A673 (cell line): ENCODE data around the gene UBE2J1. TPM values are rescaled to one million over a fixed set of nuclear protein-coding genes. Genes with fewer than 3 reads are reported as not detected.

Experiments
- BruUV-seq: library from RNA; stranded (reverse); fragments of 400-500 nt; replicated peaks from 2 replicates; lab custom pipeline; 2021; lab: Mats Ljungman, UMichigan
- CTCF ChIA-PET: fragments of 300-600 bp; sonication (Branson Sonifier 250); formaldehyde crosslinking; loops from one replicate; lab custom pipeline; 2022; ENCODE audit warnings: antibody characterized with exemption; lab: Charles Lee
- POLR2A ChIA-PET: fragments of 300-600 bp; sonication (Branson Sonifier 250); formaldehyde crosslinking; loops from one replicate; lab custom pipeline; 2022; ENCODE audit warnings: antibody characterized with exemption; ENCODE audit not compliant: low non-redundant PET; lab: Charles Lee
- DNase-seq: peaks from one replicate; pipeline ENCODE4 v3.0.0-alpha.2; 2015; ENCODE audit warnings: low spot score
- H3K27ac ChIP-seq: fragments of 200-600 bp; sonication (generic); 2 replicates; pipeline ENCODE4 v1.5.1; 2016; ENCODE audit warnings: mixed run types, low read depth, mild to moderate bottlenecking, mixed read lengths, antibody characterized with exemption, low read length; ENCODE audit not compliant: poor library complexity, severe bottlenecking
- H3K27me3 ChIP-seq: fragments of 200-600 bp; sonication (generic); replicated peaks from 2 replicates; pipeline ENCODE4 v1.6.1; 2017; ENCODE audit warnings: mixed run types, low read depth, mild to moderate bottlenecking, mixed read lengths, antibody characterized with exemption, low read length; ENCODE audit not compliant: insufficient read depth, poor library complexity
- H3K36me3 ChIP-seq: fragments of 200-600 bp; sonication (generic); 2 replicates; pipeline ENCODE4 v1.6.1; 2016; ENCODE audit warnings: mixed run types, mild to moderate bottlenecking, mixed read lengths, antibody characterized with exemption, low read length; ENCODE audit not compliant: insufficient read depth, poor library complexity, severe bottlenecking
- H3K4me1 ChIP-seq: fragments of 200-600 bp; sonication (generic); 2 replicates; pipeline ENCODE4 v1.6.1; 2017; ENCODE audit warnings: mixed run types, mild to moderate bottlenecking, mixed read lengths, antibody characterized with exemption, low read length; ENCODE audit not compliant: insufficient read depth, poor library complexity, severe bottlenecking
- H3K4me3 ChIP-seq: fragments of 200-600 bp; sonication (generic); 2 replicates; pipeline ENCODE4 v1.5.1; 2016; ENCODE audit warnings: low read depth, mixed run types, mild to moderate bottlenecking, mixed read lengths, low read length; ENCODE audit not compliant: poor library complexity, severe bottlenecking
- H3K9me3 ChIP-seq: fragments of 200-600 bp; sonication (generic); 2 replicates; pipeline ENCODE4 v1.6.1; 2016; ENCODE audit warnings: mixed run types, low read depth, mild to moderate bottlenecking, mixed read lengths, antibody characterized with exemption, low read length; ENCODE audit not compliant: poor library complexity, severe bottlenecking
- CTCF ChIP-seq: fragments of 300-800, 200-600 bp; sonication (generic); conservative IDR thresholded peaks from 2 replicates; pipeline ENCODE4 v1.5.1; 2017; ENCODE audit warnings: low read depth, mild to moderate bottlenecking, antibody characterized with exemption, low read length, moderate library complexity, mixed read lengths
- EZH2 ChIP-seq: fragments of 200-600 bp; sonication (generic); IDR thresholded peaks from 2 replicates; pipeline ENCODE4 v1.6.1; 2017; ENCODE audit warnings: borderline replicate concordance, low read depth, mild to moderate bottlenecking, mixed read lengths, antibody characterized with exemption, low read length; ENCODE audit not compliant: poor library complexity, severe bottlenecking
- intact Hi-C: fragments of 100-400 bp; cut with micrococcal nuclease; formaldehyde crosslinking; loops from one replicate; pipeline ENCODE4 v1.10.0; 2022; ENCODE audit not compliant: unreplicated experiment
- total RNA-seq: library from RNA; stranded (reverse); gene quantifications from 2 replicates; pipeline ENCODE4 v1.2.3, GENCODE V29; 2021

The UBE2J1 gene
- total RNA-seq, 1 experiment from 2014 or later, result 36.1 TPM

- no TSS peak for BruUV-seq
- H3K36me3 ChIP-seq, result peaks cover 49% of the 10 kb centered on the region
- ChIA-PET CTCF (no interaction called here), POLR2A (no interaction called here)
- TF ChIP-seq CTCF (no peak), EZH2 (no peak)
- no peaks in the 10 kb centered on the region for H3K9me3 ChIP-seq
- intact Hi-C loops, result no loop called here
- DNase-seq, result no peak
- no peak overlapping the region for H3K4me3 ChIP-seq
- no peaks in the 10 kb centered on the region for H3K4me1 ChIP-seq
- no peak overlapping the region for H3K27ac ChIP-seq
- H3K27me3 ChIP-seq, result no peaks in the 10 kb centered on the region
Measured at GRCh38 chr6:89335164-89335563, 17.4 kb downstream of the UBE2J1 start.

DNA sequence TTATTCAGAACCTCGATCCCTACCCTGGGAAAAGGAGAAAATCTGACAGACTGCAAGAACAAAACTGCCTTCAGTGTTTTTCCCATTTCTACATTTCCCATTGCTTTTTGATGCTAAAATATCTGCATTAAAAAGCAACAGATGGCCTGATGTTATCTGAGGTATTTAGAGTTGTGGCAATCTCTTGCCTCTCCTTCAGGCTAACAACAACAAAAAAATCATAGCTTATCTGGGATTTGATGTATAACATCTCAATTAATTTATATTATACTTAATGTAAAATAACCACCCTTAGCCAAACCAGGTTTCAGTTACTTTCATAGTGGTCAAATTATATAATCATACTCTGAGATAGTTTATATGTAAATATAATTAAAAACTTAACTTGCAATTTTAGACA, 21.6 kb downstream of the UBE2J1 start:
- Histone ChIP-seq H3K36me3 (peaks cover 34% of the 10 kb centered on the region), H3K27me3 (no peaks in the 10 kb centered on the region), H3K4me3 (no peak overlapping the region), H3K27ac (no peak overlapping the region), H3K4me1 (no peaks in the 10 kb centered on the region), H3K9me3 (no peaks in the 10 kb centered on the region)
- BruUV-seq, result no TSS peak
- intact Hi-C loops, result no loop called here
- POLR2A ChIA-PET, result no interaction called here
- CTCF ChIA-PET, result no interaction called here
- TF ChIP-seq CTCF (no peak), EZH2 (no peak)
- DNase-seq, result no peak

- no peak overlapping the region for H3K27ac ChIP-seq
- no TSS peak for BruUV-seq
- no peaks in the 10 kb centered on the region for H3K27me3 ChIP-seq
- DNase-seq, result no peak
- no peak overlapping the region for H3K4me3 ChIP-seq
- TF ChIP-seq EZH2 (no peak), CTCF (no peak)
- H3K36me3 ChIP-seq, result peaks cover 20% of the 10 kb centered on the region
- CTCF ChIA-PET, result no interaction called here
- no peaks in the 10 kb centered on the region for H3K9me3 ChIP-seq
- POLR2A ChIA-PET, result no interaction called here
- H3K4me1 ChIP-seq, result no peaks in the 10 kb centered on the region
- intact Hi-C loops, result no loop called here
Measured at GRCh38 chr6:89328976-89329375, 23.5 kb downstream of the UBE2J1 start.
